Astrocyte (in vitro differentiated cells and primary cell): Measurements from ENCODE around the gene NTN4. TPM values are rescaled to one million over a fixed set of nuclear protein-coding genes. Genes with fewer than 3 reads are reported as not detected.

Experiments
- DNase-seq: peaks from one replicate; pipeline ENCODE4 v3.0.0-alpha.2; 2010; ENCODE audit warnings: low read depth
- FAIRE-seq: peaks from 2 replicates; lab custom pipeline; 2011; peaks lifted over from hg19 to GRCh38; lab: Jason Lieb, UNC
- H2AFZ ChIP-seq: 2 replicates; pipeline ENCODE4 v1.6.0; 2012; ENCODE audit warnings: low read depth, low read length, inconsistent platforms
- H3K27ac ChIP-seq: 2 replicates; pipeline ENCODE4 v1.5.1; 2011; ENCODE audit warnings: low read depth, low read length, inconsistent platforms
- H3K27me3 ChIP-seq: 2 replicates; pipeline ENCODE4 v1.6.0; 2011; ENCODE audit warnings: low read length, inconsistent platforms; ENCODE audit not compliant: insufficient read depth
- H3K36me3 ChIP-seq: 2 replicates; pipeline ENCODE4 v1.5.1; 2011; ENCODE audit warnings: low read length, inconsistent platforms; ENCODE audit not compliant: insufficient read depth
- H3K4me1 ChIP-seq: 2 replicates; pipeline ENCODE4 v1.5.1; 2011; ENCODE audit warnings: low read length, inconsistent platforms; ENCODE audit not compliant: insufficient read depth
- H3K4me2 ChIP-seq: 2 replicates; pipeline ENCODE4 v1.6.0; 2012; ENCODE audit warnings: low read length, inconsistent platforms
- H3K4me3 ChIP-seq: 2 replicates; pipeline ENCODE4 v1.5.1; 2011; ENCODE audit warnings: low read depth, mild to moderate bottlenecking, low read length, inconsistent platforms; ENCODE audit not compliant: insufficient read depth
- H3K79me2 ChIP-seq: 2 replicates; pipeline ENCODE4 v1.6.0; 2012; ENCODE audit warnings: mild to moderate bottlenecking, low read length, inconsistent platforms; ENCODE audit not compliant: insufficient read depth
- H3K9ac ChIP-seq: 2 replicates; pipeline ENCODE4 v1.6.0; 2012; ENCODE audit warnings: mild to moderate bottlenecking, low read length, inconsistent platforms
- H3K9me3 ChIP-seq: 2 replicates; pipeline ENCODE4 v1.5.1; 2012; ENCODE audit warnings: low read depth, mild to moderate bottlenecking, low read length, inconsistent platforms; ENCODE audit not compliant: insufficient read depth
- H4K20me1 ChIP-seq: 2 replicates; pipeline ENCODE4 v1.6.0; 2012; ENCODE audit warnings: low read length, inconsistent platforms; ENCODE audit not compliant: insufficient read depth
- H3K27ac Mint-ChIP-seq: one replicate; pipeline ENCODE4 v1.8.0; 2021; ENCODE audit warnings: mild to moderate bottlenecking, mixed read lengths; ENCODE audit not compliant: unreplicated experiment
- H3K27me3 Mint-ChIP-seq: one replicate; pipeline ENCODE4 v1.8.0; 2021; ENCODE audit warnings: low read depth, mixed read lengths; ENCODE audit not compliant: unreplicated experiment
- H3K36me3 Mint-ChIP-seq: one replicate; pipeline ENCODE4 v1.8.0; 2021; ENCODE audit warnings: low read depth, mixed read lengths; ENCODE audit not compliant: unreplicated experiment
- H3K4me1 Mint-ChIP-seq: one replicate; pipeline ENCODE4 v1.8.0; 2021; ENCODE audit warnings: low read depth, mixed read lengths; ENCODE audit not compliant: unreplicated experiment
- H3K4me3 Mint-ChIP-seq: one replicate; pipeline ENCODE4 v1.8.0; 2021; ENCODE audit warnings: mild to moderate bottlenecking, moderate library complexity, mixed read lengths; ENCODE audit not compliant: unreplicated experiment
- H3K9me3 Mint-ChIP-seq: one replicate; pipeline ENCODE4 v1.8.0; 2021; ENCODE audit warnings: mild to moderate bottlenecking, mixed read lengths; ENCODE audit not compliant: unreplicated experiment
- EZH2 ChIP-seq: IDR thresholded peaks from 2 replicates; pipeline ENCODE4 v1.6.1; 2012; ENCODE audit warnings: mild to moderate bottlenecking, low read length, inconsistent platforms; ENCODE audit not compliant: insufficient read depth
- total RNA-seq: library from RNA; stranded (reverse); gene quantifications from 2 replicates; pipeline ENCODE4 v1.2.1, GENCODE V29; 2021
- TF ChIP-seq, protein P1 (sequence below): IDR thresholded peaks from 2 replicates; pipeline ENCODE4 v1.5.1; 2011; ENCODE audit warnings: low read depth, mild to moderate bottlenecking, inconsistent platforms, low read length, moderate library complexity; ENCODE audit not compliant: insufficient read depth

The NTN4 gene
- total RNA-seq, 1 donor from 2014 or later: 28.9 TPM

GRCh38 chr12:95834572-95834971 is 44.0 kb upstream of the NTN4 start:
- Histone ChIP-seq H2AFZ (no peak overlapping the region), H3K27ac (no peak overlapping the region), H3K9me3 (no peaks in the 10 kb centered on the region), H3K36me3 (no peaks in the 10 kb centered on the region), H3K27me3 (no peaks in the 10 kb centered on the region), H3K4me3 (no peak overlapping the region), H3K4me1 (peaks cover 16% of the 10 kb centered on the region), H3K9ac (no peak overlapping the region), H4K20me1 (no peaks in the 10 kb centered on the region), H3K4me2 (no peak overlapping the region), H3K79me2 (no peaks in the 10 kb centered on the region)
- TF ChIP-seq, protein P1, sequence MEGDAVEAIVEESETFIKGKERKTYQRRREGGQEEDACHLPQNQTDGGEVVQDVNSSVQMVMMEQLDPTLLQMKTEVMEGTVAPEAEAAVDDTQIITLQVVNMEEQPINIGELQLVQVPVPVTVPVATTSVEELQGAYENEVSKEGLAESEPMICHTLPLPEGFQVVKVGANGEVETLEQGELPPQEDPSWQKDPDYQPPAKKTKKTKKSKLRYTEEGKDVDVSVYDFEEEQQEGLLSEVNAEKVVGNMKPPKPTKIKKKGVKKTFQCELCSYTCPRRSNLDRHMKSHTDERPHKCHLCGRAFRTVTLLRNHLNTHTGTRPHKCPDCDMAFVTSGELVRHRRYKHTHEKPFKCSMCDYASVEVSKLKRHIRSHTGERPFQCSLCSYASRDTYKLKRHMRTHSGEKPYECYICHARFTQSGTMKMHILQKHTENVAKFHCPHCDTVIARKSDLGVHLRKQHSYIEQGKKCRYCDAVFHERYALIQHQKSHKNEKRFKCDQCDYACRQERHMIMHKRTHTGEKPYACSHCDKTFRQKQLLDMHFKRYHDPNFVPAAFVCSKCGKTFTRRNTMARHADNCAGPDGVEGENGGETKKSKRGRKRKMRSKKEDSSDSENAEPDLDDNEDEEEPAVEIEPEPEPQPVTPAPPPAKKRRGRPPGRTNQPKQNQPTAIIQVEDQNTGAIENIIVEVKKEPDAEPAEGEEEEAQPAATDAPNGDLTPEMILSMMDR: no peak
- no peak for TF ChIP-seq EZH2
- H3K4me1 Mint-ChIP-seq: no peaks in the 10 kb centered on the region
- FAIRE-seq (no peak), DNase-seq (no peak)
- no peaks in the 10 kb centered on the region for H3K36me3 Mint-ChIP-seq
- no peak overlapping the region for H3K4me3 Mint-ChIP-seq
- no peaks in the 10 kb centered on the region for H3K9me3 Mint-ChIP-seq
- H3K27ac Mint-ChIP-seq: no peak overlapping the region
- peaks cover 16% of the 10 kb centered on the region for H3K27me3 Mint-ChIP-seq

GRCh38 chr12:95830335-95831089 is 39.9 kb upstream of the NTN4 start:
- Histone ChIP-seq H3K36me3 (no peaks in the 10 kb centered on the region), H3K79me2 (no peaks in the 10 kb centered on the region), H2AFZ (no peak overlapping the region), H3K4me2 (no peak overlapping the region), H3K27ac (no peak overlapping the region), H3K4me3 (no peak overlapping the region), H4K20me1 (no peaks in the 10 kb centered on the region), H3K9ac (no peak overlapping the region), H3K9me3 (no peaks in the 10 kb centered on the region), H3K27me3 (no peaks in the 10 kb centered on the region), H3K4me1 (no peaks in the 10 kb centered on the region)
- H3K36me3 Mint-ChIP-seq: no peaks in the 10 kb centered on the region
- H3K27ac Mint-ChIP-seq: no peak overlapping the region
- no peak for TF ChIP-seq EZH2
- TF ChIP-seq, protein P1: no peak
- no peaks in the 10 kb centered on the region for H3K27me3 Mint-ChIP-seq
- H3K9me3 Mint-ChIP-seq: no peaks in the 10 kb centered on the region
- H3K4me3 Mint-ChIP-seq: no peak overlapping the region
- DNase-seq: no peak
- FAIRE-seq: no peak
- H3K4me1 Mint-ChIP-seq: no peaks in the 10 kb centered on the region

GRCh38 chr12:95829395-95829794 is 38.8 kb upstream of the NTN4 start:
- Histone ChIP-seq H3K27ac (no peak overlapping the region), H3K4me1 (no peaks in the 10 kb centered on the region), H4K20me1 (no peaks in the 10 kb centered on the region), H2AFZ (no peak overlapping the region), H3K9me3 (no peaks in the 10 kb centered on the region), H3K4me2 (no peak overlapping the region), H3K27me3 (no peaks in the 10 kb centered on the region), H3K36me3 (no peaks in the 10 kb centered on the region), H3K79me2 (no peaks in the 10 kb centered on the region), H3K4me3 (no peak overlapping the region), H3K9ac (no peak overlapping the region)
- no peaks in the 10 kb centered on the region for H3K36me3 Mint-ChIP-seq
- H3K9me3 Mint-ChIP-seq: no peaks in the 10 kb centered on the region
- no peak overlapping the region for H3K4me3 Mint-ChIP-seq
- TF ChIP-seq, protein P1: no peak
- no peak for TF ChIP-seq EZH2
- H3K27me3 Mint-ChIP-seq: no peaks in the 10 kb centered on the region
- FAIRE-seq (no peak), DNase-seq (no peak)
- no peaks in the 10 kb centered on the region for H3K4me1 Mint-ChIP-seq
- H3K27ac Mint-ChIP-seq: no peak overlapping the region
